Fibroblast of skin of left biceps (primary cell): ENCODE measurements around the gene KRT85.
A peak's percentile ranks its signal among the peaks of the same experiment; 100 is the strongest.
"Not testable (repeated sequence)": the region's sequence is repeated elsewhere in the genome, so short reads cannot be mapped to it uniquely, and the experiment has no call there.

ENCODE experiments used
- DNase-seq, 2 experiments: peaks; one replicate each; pipeline ENCODE4 v3.0.0-alpha.2; 2013; ENCODE audit warnings: low read depth in 2 of 2

Gene KRT85

GRCh38 chr12:52366738-52367485 lies at the start of gene KRT85:
Gene KRT85 (minus strand): TSS chr12:52367481. CDS start chr12:52367405, 76 bp downstream.
- DNase-seq = no peak

GRCh38 chr12:52416795-52417194 lies 49.5 kb upstream of the KRT85 start:
- no peak for DNase-seq

- peak; percentile 63 to 68 for DNase-seq
These were observed 48.8 kb upstream of the KRT85 start for GRCh38 chr12:52415870-52416750.

- DNase-seq = no peak
These were observed 47.7 kb upstream of the KRT85 start for GRCh38 chr12:52414936-52415335.

GRCh38 chr12:52413782-52414345 lies 46.6 kb upstream of the KRT85 start:
- no peak for DNase-seq

GRCh38 chr12:52413202-52413601 lies 45.9 kb upstream of the KRT85 start:
- DNase-seq = no peak

GRCh38 chr12:52411815-52412214 lies 44.5 kb upstream of the KRT85 start:
- no peak for DNase-seq

GRCh38 chr12:52410589-52411248 lies 43.4 kb upstream of the KRT85 start:
- DNase-seq = not testable (repeated sequence)

GRCh38 chr12:52407918-52408317 lies 40.6 kb upstream of the KRT85 start:
- DNase-seq = no peak

GRCh38 chr12:52405922-52406385 lies 38.7 kb upstream of the KRT85 start, which contains the start of gene KRT82:
Gene KRT82 (minus strand): TSS chr12:52406335. CDS start chr12:52406277, 58 bp downstream.
- no peak for DNase-seq

- no peak for DNase-seq
These were observed 37.7 kb upstream of the KRT85 start for GRCh38 chr12:52404951-52405350.

GRCh38 chr12:52403561-52403960 lies 36.3 kb upstream of the KRT85 start:
- DNase-seq = no peak

GRCh38 chr12:52402873-52403540 lies 35.7 kb upstream of the KRT85 start:
- no peak for DNase-seq

GRCh38 chr12:52402377-52402776 lies 35.1 kb upstream of the KRT85 start:
- DNase-seq = no peak

GRCh38 chr12:52401926-52402325 lies 34.6 kb upstream of the KRT85 start:
- no peak for DNase-seq

- no peak for DNase-seq
These were observed 34.2 kb upstream of the KRT85 start for GRCh38 chr12:52401526-52401925.

- DNase-seq = no peak
These were observed 33.6 kb upstream of the KRT85 start for GRCh38 chr12:52400906-52401305.

GRCh38 chr12:52399756-52400155 lies 32.5 kb upstream of the KRT85 start:
- no peak for DNase-seq

GRCh38 chr12:52398176-52398575 lies 30.9 kb upstream of the KRT85 start:
- DNase-seq = no peak

- DNase-seq = no peak
These were observed 29.4 kb upstream of the KRT85 start for GRCh38 chr12:52396656-52397055.

GRCh38 chr12:52395761-52396434 lies 28.6 kb upstream of the KRT85 start:
- DNase-seq = peak; percentile 18 to 26
